Measurements from ENCODE around the gene CXCR1.

The CXCR1 gene

GRCh38 chr2:218138047-218138446 lies 28.7 kb downstream of the CXCR1 start:
- CTCF ChIA-PET, result no interaction called here
- POLR2A ChIA-PET, result no interaction called here

GRCh38 chr2:218137514-218137913 lies 29.2 kb downstream of the CXCR1 start:
- ChIA-PET POLR2A (no interaction called here), CTCF (no interaction called here)
- TF ChIP-seq CTCF (IDR thresholded peaks at IDR 0.05; ENCODE audit: insufficient read depth, low read length, missing control alignments), result no peak
- DNase-seq (ENCODE audit: low read depth, low spot score), result no peak
- no peak overlapping the region for H3K4me3 ChIP-seq (ENCODE audit: low read depth, low read length)

More at GRCh38 chr2:218138047-218138446, 28.7 kb downstream of the CXCR1 start:
- no peak for DNase-seq (ENCODE audit: low read depth, low spot score)
- TF ChIP-seq CTCF (IDR thresholded peaks at IDR 0.05; ENCODE audit: insufficient read depth, low read length, missing control alignments), result no peak
- no peak overlapping the region for H3K4me3 ChIP-seq (ENCODE audit: low read depth, low read length)

- DNase-seq (ENCODE audit: low read depth, low spot score), result no peak
- no peak overlapping the region for H3K4me3 ChIP-seq (ENCODE audit: low read depth, low read length)
- CTCF ChIA-PET, result no interaction called here
- no peak for TF ChIP-seq CTCF (IDR thresholded peaks at IDR 0.05; ENCODE audit: insufficient read depth, low read length, missing control alignments)
- POLR2A ChIA-PET, result no interaction called here
Measured at GRCh38 chr2:218130822-218131221, 35.9 kb downstream of the CXCR1 start.

GRCh38 chr2:218130377-218130776 lies 36.4 kb downstream of the CXCR1 start:
- POLR2A ChIA-PET, result no interaction called here
- TF ChIP-seq CTCF (IDR thresholded peaks at IDR 0.05; ENCODE audit: insufficient read depth, low read length, missing control alignments), result no peak
- no peak for DNase-seq (ENCODE audit: low read depth, low spot score)
- CTCF ChIA-PET, result no interaction called here
- no peak overlapping the region for H3K4me3 ChIP-seq (ENCODE audit: low read depth, low read length)

- ChIA-PET POLR2A (interaction anchor here (0.6 kb wide), 1 partner anchor 123 kb away, joined by 3 read pairs; no protein-coding TSS in a partner anchor), CTCF (no interaction called here)
- no peak for TF ChIP-seq CTCF (IDR thresholded peaks at IDR 0.05; ENCODE audit: insufficient read depth, low read length, missing control alignments)
- no peak overlapping the region for H3K4me3 ChIP-seq (ENCODE audit: low read depth, low read length)
- no peak for DNase-seq (ENCODE audit: low read depth, low spot score)
Measured at GRCh38 chr2:218129458-218130135, 37.2 kb downstream of the CXCR1 start.

GRCh38 chr2:218128781-218129457 lies 37.8 kb downstream of the CXCR1 start:
- CTCF ChIA-PET, result no interaction called here
- POLR2A ChIA-PET, result interaction anchor here (0.6 kb wide), 1 partner anchor 124 kb away, joined by 3 read pairs; no protein-coding TSS in a partner anchor
- TF ChIP-seq CTCF (IDR thresholded peaks at IDR 0.05; ENCODE audit: insufficient read depth, low read length, missing control alignments), result no peak
- no peak overlapping the region for H3K4me3 ChIP-seq (ENCODE audit: low read depth, low read length)
- no peak for DNase-seq (ENCODE audit: low read depth, low spot score)

Data from AG04449 (cell line).